ENCODE data around the gene NFIX. TPM values are rescaled to one million over a fixed set of nuclear protein-coding genes. Genes with fewer than 3 reads are reported as not detected.
"Not testable (repeated sequence)": the region's sequence is repeated elsewhere in the genome, so short reads cannot be mapped to it uniquely, and the experiment has no call there.

The NFIX gene
- total and polyA plus RNA-seq, 7 donors, result 10.6 to 104 (median 44.1) TPM

GRCh38 chr19:12947702-12948611 is 47.3 kb upstream of the NFIX start:
- TF ChIP-seq EP300 (IDR thresholded peaks at IDR 0.05), result no peak
- TF ChIP-seq POLR2A (IDR thresholded peaks at IDR 0.05), result no peak
- TF ChIP-seq, protein P1, sequence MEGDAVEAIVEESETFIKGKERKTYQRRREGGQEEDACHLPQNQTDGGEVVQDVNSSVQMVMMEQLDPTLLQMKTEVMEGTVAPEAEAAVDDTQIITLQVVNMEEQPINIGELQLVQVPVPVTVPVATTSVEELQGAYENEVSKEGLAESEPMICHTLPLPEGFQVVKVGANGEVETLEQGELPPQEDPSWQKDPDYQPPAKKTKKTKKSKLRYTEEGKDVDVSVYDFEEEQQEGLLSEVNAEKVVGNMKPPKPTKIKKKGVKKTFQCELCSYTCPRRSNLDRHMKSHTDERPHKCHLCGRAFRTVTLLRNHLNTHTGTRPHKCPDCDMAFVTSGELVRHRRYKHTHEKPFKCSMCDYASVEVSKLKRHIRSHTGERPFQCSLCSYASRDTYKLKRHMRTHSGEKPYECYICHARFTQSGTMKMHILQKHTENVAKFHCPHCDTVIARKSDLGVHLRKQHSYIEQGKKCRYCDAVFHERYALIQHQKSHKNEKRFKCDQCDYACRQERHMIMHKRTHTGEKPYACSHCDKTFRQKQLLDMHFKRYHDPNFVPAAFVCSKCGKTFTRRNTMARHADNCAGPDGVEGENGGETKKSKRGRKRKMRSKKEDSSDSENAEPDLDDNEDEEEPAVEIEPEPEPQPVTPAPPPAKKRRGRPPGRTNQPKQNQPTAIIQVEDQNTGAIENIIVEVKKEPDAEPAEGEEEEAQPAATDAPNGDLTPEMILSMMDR (IDR thresholded peaks at IDR 0.05), result no peak
- TF ChIP-seq POLR2AphosphoS5 (IDR thresholded peaks at IDR 0.05), result no peak
- H3K36me3 ChIP-seq, result peaks cover 42 to 74% (median 61%) of the 10 kb centered on the region in 4 donors
- H3K27ac ChIP-seq, result no peak overlapping the region

GRCh38 chr19:12948612-12949362 is 46.5 kb upstream of the NFIX start:
- 94 to 95% methylated on average over 30 of the region's 30 CpGs for WGBS, 2 donors

More at GRCh38 chr19:12947702-12948611, 47.3 kb upstream of the NFIX start:
- DNase-seq, result no peak
- no peaks in the 10 kb centered on the region for H3K27me3 ChIP-seq
- intact Hi-C loops (cut with DNase I), result loop anchor here (5.0 kb wide), 1 partner anchor 61 kb away; the partner anchor contains the start of gene KLF1
- peaks cover 0 to 36% (median 18%) of the 10 kb centered on the region in 4 donors for H3K4me1 ChIP-seq
- no peaks in the 10 kb centered on the region for H3K9me3 ChIP-seq
- 86 to 92% methylated on average over 28 of the region's 28 CpGs for WGBS, 2 donors
- H3K4me3 ChIP-seq, result no peak overlapping the region

DNA sequence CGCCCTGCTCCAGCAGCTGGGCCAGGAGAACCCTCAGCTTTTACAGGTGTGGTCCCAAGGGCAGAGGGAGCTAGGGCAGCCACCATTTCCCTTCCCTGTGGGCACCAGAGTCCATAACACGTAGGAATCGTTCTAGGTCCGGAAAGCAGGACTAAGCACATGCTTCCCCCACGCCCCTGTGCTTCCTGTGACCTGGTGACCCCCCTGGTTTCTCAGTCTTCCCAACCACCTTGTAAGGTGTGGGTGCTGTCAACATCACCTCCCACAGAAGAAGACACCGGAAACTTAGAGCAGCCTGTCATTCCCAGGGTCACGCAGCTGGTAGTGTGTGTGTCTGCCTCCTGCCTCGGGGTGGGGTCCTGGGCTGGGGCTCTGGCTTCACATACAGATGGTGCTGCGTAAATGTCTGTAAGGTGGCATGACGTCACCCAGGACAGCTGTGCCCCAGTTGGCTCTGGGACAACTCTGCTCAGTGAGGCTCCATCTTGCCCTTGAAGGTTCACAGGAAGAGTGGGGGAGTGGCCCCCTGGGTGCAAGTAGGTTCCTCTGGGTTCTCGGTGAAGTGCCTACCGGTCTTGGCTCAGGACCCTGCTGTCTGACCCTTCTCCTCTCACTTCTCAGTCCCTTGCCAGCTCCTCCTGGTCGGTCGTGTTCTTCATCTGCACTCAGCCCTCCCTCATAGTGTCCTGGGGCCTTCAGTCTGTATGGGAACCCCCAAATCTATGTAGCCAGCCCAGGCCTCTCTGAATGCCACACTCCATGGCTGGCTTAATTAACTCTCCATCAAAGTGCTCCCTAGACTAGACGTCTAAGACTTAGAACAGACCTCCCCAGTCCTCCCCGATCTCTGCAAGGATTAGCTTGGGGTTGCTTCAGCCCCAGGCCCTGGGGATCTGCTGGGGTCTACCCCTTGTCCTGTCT is 45.7 kb upstream of the NFIX start:
- peaks cover 40 to 74% (median 57%) of the 10 kb centered on the region in 4 donors for H3K36me3 ChIP-seq

More at GRCh38 chr19:12948612-12949362, 46.5 kb upstream of the NFIX start:
- no peak overlapping the region for H3K27ac ChIP-seq
- intact Hi-C loops (cut with DNase I), result loop anchor here (5.0 kb wide), 1 partner anchor 61 kb away; the partner anchor contains the start of gene KLF1
- no peaks in the 10 kb centered on the region for H3K9me3 ChIP-seq
- H3K27me3 ChIP-seq, result no peaks in the 10 kb centered on the region
- no peak for DNase-seq
- TF ChIP-seq POLR2A (IDR thresholded peaks at IDR 0.05) (no peak), POLR2AphosphoS5 (IDR thresholded peaks at IDR 0.05) (no peak), EP300 (IDR thresholded peaks at IDR 0.05) (no peak)
- TF ChIP-seq, protein P1 (IDR thresholded peaks at IDR 0.05), result no peak
- H3K4me3 ChIP-seq, result no peak overlapping the region
- H3K36me3 ChIP-seq, result peaks cover 38 to 74% (median 57%) of the 10 kb centered on the region in 4 donors
- H3K4me1 ChIP-seq, result peaks cover 0 to 35% (median 25%) of the 10 kb centered on the region in 4 donors

DNA sequence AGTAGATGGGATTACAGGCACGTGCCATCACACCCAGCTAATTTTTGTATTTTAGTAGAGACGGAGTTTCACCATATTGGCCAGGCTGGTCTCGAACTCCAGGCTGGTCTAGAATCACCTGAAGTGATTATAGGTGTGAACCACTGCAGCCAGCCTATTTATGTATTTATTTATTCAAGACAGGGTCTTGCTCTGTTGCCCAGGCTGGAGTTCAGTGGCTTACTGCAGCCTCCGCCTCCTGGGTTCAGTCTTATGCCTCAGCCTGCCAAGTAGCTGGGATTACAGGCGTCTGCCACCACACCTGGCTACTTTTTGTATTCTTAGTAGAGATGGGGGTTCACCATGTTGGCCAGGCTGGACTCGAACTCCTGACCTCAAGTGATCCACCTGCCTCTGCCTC is 43.2 kb upstream of the NFIX start:
- intact Hi-C loops (cut with DNase I); H3K9me3 ChIP-seq; H3K4me3 ChIP-seq; DNase-seq; H3K27me3 ChIP-seq: not testable (repeated sequence)
- peaks cover 40 to 73% (median 56%) of the 10 kb centered on the region in 4 donors for H3K36me3 ChIP-seq
- peaks cover 0 to 46% (median 35%) of the 10 kb centered on the region in 4 donors for H3K4me1 ChIP-seq
- 92% methylated on average over 6 of the region's 6 CpGs for WGBS, 2 donors
- peak overlapping the region in 3 of 4 donors; percentile 49 to 67 (median 65) for H3K27ac ChIP-seq

More for the DNA sequence above, 45.7 kb upstream of the NFIX start:
- no peak for DNase-seq
- intact Hi-C loops (cut with DNase I), result loop anchor here (5.0 kb wide), 1 partner anchor 62 kb away; the partner anchor contains the start of gene KLF1
- H3K9me3 ChIP-seq, result no peaks in the 10 kb centered on the region
- no peaks in the 10 kb centered on the region for H3K27me3 ChIP-seq
- TF ChIP-seq EP300 (IDR thresholded peaks at IDR 0.05), result no peak
- TF ChIP-seq, protein P1 (IDR thresholded peaks at IDR 0.05), result no peak
- no peak for TF ChIP-seq POLR2AphosphoS5 (IDR thresholded peaks at IDR 0.05)
- no peak for TF ChIP-seq POLR2A (IDR thresholded peaks at IDR 0.05)
- 86 to 88% methylated on average over 16 of the region's 16 CpGs for WGBS, 2 donors
- no peak overlapping the region for H3K4me3 ChIP-seq
- no peak overlapping the region for H3K27ac ChIP-seq
- H3K4me1 ChIP-seq, result peaks cover 0 to 42% (median 26%) of the 10 kb centered on the region in 4 donors

Data from sigmoid colon (tissue), 7 donors.